Inflammatory macrophage (primary cell): ENCODE measurements around the gene IQGAP2.
"Not testable (repeated sequence)": the region's sequence is repeated elsewhere in the genome, so short reads cannot be mapped to it uniquely, and the experiment has no call there.

Experiments used
- DNase-seq, 2 donors: peaks; one replicate each; pipeline ENCODE4 v3.0.0-alpha.2; 2020 to 2022
- total RNA-seq, 18 experiments: gene quantifications; one replicate each; lab custom pipeline; 2026; ENCODE audit warnings: mixed read lengths in 6 of 18, inconsistent platforms in 2 of 18; lab: John Stamatoyannopoulos, UW

Gene IQGAP2, protein sequence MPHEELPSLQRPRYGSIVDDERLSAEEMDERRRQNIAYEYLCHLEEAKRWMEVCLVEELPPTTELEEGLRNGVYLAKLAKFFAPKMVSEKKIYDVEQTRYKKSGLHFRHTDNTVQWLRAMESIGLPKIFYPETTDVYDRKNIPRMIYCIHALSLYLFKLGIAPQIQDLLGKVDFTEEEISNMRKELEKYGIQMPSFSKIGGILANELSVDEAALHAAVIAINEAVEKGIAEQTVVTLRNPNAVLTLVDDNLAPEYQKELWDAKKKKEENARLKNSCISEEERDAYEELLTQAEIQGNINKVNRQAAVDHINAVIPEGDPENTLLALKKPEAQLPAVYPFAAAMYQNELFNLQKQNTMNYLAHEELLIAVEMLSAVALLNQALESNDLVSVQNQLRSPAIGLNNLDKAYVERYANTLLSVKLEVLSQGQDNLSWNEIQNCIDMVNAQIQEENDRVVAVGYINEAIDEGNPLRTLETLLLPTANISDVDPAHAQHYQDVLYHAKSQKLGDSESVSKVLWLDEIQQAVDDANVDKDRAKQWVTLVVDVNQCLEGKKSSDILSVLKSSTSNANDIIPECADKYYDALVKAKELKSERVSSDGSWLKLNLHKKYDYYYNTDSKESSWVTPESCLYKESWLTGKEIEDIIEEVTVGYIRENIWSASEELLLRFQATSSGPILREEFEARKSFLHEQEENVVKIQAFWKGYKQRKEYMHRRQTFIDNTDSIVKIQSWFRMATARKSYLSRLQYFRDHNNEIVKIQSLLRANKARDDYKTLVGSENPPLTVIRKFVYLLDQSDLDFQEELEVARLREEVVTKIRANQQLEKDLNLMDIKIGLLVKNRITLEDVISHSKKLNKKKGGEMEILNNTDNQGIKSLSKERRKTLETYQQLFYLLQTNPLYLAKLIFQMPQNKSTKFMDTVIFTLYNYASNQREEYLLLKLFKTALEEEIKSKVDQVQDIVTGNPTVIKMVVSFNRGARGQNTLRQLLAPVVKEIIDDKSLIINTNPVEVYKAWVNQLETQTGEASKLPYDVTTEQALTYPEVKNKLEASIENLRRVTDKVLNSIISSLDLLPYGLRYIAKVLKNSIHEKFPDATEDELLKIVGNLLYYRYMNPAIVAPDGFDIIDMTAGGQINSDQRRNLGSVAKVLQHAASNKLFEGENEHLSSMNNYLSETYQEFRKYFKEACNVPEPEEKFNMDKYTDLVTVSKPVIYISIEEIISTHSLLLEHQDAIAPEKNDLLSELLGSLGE (N-terminal part only)
- 163 to 351 (median 278) reads per million in 18 experiments for total RNA-seq

DNA sequence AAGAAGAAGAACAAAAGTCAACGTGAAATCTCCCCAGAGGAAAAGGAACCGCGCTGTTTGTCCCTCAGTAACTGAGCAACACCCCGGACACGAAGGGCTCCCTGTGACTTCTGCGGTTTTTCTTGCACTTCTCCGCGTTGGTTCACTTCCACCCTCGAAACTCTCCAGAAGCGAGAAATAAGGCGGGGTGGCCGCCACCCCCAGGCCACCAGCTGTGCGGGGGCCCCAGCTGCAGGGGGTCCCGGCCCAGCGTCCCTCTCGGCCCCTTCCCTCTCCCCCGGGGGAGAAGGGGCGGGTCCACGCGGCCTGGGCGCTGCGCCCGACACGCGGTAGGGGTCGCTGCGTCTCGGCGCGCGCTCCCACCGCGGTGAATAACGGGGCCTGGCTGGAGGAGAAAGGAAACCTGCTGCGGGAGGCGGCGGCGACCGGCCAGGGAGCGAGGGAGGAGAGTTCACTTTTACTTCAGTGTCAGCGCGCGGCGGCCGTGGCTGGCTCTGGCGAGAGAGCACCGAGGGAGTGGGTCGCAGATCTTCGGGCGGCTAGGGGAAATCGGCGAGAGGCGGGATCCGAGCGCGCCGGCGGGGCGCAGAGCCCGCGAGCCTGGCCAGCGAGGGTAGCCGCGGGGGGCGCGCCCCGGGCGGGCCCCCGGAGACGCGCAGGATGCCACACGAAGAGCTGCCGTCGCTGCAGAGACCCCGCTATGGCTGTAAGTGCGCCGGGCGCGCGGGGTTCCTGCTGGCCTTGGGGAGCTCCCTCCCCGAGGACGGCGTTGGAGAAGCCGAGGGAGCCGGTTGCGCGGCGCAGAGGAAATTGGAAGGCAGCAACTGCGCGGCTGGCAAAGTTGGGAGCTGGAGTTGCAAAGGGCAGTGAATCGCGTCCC lies at the start of gene IQGAP2:
Gene IQGAP2 (plus strand): TSS at position 400 of the 880 bp plus-strand sequence. CDS start 261 bp downstream, at position 661.
- DNase-seq, result peak; percentile 96

DNA sequence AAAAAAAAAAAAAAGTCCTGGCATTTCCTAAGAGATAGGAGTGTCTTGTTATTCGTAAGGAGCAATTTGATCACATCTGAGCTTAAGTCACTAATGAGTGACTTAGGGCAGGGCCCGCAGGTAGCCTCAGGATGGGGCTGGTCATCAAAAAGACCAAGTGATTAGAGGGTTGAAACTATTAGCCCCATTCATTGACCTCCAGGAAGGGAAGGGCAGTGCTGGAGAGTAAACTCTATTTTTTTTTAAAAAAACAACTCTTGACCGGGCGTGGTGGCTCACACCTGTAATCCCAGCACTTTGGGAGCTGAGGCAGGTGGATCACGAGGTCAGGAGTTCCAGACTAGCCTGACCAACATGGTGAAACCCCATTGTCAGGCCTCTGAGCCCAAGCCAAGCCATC lies 46.2 kb upstream of the IQGAP2 start:
- no peak for DNase-seq

DNA sequence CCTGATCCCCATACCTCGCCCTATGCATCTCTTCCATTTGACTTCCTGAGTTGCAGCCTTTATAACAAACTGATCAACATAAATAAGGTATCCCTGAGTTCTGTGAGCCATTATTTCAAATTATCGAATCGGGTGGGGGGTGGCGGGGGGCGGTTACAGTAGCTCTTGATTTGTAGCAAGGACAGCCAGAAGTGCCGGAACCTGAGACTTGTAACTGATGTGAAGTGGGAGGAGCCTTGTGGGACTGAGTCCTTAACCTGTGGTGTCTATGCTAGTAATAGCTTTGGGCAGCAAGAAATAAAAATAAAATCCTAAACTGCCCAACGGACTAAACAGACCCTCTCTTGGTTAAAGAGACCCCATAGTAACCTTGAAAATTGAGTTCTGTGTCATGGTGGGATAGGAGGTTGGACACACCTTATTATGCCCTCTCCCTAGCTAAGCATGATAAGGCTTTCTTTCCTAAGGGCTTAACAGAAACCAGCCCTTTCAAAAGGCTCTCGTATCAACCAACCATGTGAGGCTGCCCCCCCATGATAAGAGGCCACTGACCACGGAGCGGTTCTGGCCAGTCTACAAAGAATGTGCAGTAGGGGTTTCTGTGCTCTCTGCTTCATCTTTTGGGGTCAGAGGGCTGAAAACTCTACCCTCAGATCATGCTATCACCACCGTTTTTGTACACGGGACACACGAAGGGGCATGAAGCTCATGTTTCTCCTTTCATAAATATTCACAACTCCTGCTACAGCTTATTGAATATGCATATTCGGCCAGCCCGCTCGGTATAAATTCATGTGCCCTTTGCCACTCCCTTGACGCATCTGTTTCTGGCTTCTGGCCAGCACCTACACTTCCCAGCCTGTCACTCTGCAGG lies 39.5 kb upstream of the IQGAP2 start:
- DNase-seq, result peak; percentile 30 to 46

DNA sequence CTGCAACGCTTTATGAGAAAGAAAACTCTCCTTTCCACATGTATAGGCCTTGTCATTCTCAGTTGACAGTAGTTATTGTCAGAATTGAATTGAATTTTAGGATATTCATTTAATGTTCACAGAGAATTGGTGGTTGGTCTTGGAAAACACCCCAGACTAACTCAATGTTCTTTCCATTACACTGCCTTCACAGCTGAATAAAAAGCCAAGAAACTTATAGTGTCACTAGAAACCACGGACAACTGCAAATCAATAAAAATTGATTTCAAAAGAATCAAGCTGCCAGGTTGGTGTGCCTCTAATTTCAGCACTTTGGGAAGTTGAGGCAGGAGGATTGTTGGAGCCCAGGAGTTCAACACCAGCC lies 38.9 kb upstream of the IQGAP2 start:
- DNase-seq, result no peak

DNA sequence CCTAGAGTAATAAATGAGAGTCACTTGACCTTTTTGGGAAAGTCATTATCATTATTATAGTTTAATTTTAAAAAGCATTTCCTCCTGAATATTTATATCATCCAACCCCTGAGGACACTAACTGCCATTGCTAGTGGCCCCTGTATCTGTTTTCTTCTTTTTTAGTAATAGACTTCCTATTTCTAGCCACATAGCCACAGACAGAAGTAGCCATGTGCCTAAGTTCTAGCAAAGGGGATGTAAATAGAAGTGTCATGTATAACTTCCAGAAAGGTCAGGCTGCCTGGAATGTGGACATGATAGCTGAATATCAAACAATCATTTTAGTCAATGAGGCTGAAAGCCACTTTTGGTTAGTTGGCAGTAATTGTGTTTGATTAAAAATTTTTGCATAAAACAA lies 37.5 kb upstream of the IQGAP2 start:
- peak; percentile 55 to 58 for DNase-seq

DNA sequence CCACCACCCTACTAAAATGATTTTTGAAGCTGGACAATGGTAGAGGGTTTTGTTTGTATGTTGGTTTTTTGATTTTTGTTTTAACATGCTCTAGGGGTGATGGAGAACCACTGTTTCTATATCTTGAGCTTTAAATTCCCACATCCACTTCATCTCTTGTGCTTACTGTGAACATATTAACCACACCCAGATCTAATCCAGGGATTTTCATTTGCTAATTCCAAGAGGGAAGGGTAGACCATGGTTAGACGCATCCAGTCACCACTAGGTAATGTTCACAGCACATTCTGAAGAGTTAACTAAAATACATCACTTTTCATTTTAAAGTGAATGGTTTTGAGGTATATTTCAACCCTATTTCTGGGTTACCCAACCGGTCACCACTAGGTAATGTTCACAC lies 36.5 kb upstream of the IQGAP2 start:
- no peak for DNase-seq

DNA sequence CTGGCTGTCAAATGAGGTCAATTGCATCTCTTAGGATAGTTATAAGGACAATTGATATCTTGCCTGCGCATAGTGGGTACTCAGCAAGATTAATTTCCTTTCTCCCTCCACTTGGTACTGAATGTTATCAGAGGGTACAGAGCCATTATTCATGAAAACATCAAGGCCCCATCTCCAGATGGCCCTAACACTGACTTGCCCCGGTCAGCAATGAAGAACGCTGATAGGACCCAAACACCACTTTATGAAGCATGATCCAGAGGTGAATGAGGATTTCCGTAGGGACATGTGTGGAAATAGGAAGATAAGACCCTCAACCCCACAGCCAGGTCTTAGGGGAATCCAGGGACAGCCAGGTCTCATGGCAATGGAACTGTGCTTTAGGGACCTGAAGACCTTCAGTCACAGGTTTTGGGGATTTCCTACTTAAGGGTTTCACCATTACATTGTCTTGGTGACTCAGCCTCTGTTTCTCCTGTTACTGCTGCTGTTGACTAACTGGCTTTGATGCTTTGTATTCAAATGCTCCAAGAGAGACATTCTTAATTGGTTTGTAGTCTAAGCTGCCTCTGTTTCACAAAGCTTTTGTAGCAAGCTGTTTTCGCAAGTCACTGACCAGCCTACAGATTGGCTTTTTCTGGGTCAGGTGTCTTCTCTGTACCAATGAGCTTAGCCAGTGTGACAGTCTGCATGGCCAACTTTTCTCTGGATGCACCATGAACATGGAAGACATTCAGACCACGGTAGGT lies 35.3 kb upstream of the IQGAP2 start:
- peak; percentile 62 to 68 for DNase-seq

DNA sequence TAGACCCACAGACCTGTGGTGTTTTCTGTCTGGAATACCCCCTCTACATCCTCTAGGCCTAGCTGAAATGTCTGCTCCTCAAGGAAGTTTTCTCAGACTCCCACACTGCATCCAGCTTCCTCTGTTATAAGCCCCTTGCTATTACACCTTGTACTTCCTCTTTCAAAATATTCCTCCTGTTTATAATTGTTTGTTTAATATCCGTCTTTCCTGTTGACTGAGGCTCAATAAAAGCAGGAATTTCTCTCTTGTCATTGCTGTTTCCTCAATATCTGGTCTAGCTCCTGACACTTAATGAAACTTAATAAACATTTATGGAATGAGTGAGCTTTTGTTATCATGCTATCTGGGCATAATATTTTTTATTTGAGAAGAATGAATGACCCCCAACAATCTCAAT lies 34.1 kb upstream of the IQGAP2 start:
- no peak for DNase-seq

DNA sequence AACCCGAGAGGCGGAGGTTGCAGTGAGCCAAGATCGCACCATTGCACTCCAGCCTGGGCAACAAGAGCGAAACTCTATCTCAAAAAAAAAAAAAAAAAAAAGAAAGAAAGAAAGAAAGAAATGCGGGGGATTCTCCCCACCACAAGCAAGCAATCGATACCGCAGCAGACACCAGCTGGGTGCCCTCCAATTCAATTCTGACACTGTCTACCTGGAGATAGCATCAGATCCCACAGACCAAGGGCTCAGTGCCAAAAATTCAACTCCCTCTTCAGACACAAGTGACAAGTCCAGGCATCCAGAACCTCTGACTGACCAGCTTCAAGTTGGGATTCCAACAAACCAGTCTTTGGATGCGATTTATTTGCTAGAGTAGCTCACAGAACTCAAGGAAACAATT lies 33.4 kb upstream of the IQGAP2 start:
- not testable (repeated sequence) for DNase-seq

DNA sequence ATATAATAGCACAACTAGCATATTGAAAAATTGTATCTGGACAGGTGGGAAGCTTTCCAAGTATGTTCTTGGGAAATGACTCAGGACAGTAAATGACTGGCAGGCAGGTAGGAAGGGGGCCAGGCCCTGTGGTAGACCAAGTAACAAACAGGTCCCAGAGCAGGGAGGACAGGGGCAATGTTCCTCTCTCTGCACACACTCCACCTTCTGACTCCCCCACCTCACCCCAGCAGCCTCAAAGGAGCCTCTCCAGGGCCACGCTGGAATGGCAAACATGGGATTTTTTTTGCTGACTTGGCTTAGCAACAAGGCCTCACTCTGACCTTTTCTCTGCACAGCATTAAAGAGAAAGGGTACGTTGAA lies 31.1 kb upstream of the IQGAP2 start:
- DNase-seq, result no peak

DNA sequence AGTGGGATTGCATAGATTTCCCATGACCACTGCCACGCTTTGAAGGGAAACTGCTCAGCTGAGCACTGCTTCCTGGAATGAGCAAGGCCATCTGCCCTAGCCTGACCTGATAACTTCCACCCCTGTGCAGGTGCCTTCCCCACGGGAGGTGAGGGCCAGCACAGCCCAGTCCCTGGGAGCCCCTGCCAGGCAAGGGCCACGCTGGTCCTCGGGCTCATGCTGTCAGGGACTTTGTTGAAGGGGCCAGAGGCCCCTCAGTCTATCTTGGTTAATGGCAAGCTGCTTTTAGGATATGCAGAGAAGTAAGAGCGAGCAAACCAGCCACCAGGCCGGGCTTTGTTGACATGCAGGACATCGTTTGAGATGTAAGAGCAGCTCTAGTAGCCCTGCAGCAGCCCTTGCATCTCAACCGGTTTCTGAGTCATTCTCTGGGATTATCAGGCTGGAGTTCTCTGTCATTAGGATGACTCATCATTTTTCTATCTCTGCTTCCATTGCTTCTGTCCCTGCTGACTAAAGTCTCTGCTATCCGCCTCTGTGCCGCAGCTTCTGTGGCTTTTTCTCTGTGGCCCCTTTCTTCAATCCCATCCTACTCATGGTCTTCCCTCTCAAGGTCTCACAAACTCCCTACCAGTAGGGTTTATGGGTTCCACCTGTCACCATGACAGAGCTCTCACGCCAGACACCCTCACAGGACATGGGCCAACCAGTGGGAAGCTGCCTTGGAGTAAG lies 30.6 kb upstream of the IQGAP2 start:
- DNase-seq, result peak; percentile 34 to 53

DNA sequence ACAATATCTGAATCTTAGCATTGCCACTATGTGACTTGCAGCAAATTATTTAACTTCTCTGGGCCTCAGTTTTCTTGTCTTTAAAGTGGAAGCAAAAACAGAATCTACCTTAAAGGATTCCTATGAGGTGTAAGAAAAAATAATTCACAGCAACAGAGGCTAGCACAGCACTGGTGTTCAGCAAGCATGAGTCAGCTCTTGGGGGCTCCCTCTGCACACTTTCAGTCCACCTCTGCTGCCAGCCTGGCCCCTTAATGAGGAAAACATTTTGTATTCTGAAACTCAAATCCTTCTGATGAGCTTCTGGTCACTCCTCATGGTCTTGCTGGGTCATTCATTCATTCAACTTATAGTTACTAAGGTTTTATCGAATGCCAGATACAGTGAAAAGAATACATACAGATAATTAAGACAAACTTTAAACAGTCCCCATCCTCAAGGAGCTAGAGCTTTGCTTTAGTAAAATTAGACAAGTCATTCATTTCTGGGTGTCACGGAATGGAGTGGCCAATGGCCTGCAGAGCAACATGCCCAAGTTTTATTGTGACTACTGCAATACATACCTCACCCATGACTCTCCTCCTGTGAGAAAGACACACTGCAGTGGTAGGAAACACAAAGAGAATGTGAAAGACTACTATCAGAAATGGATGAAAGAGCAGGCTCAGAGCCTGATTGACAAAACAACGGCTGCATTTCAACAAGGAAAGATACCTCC lies 26.8 kb upstream of the IQGAP2 start:
- DNase-seq, result no peak

DNA sequence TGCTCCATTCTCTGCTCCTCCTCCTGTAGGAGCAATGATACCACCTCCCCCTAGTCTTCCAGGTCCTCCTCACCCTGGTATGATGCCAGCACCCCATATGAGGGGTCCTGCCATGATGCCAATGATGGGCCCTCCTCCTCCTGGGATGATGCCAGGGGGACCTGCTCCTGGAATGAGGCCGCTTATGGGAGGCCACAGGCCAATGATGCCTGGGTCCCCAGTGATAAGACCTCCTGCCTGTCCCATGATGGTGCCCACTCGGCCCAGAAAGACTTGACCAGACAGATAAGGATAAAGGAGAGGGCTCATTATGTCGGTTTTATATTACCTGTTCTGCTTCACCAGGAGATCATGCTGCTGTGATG lies 26.2 kb upstream of the IQGAP2 start:
- no peak for DNase-seq

DNA sequence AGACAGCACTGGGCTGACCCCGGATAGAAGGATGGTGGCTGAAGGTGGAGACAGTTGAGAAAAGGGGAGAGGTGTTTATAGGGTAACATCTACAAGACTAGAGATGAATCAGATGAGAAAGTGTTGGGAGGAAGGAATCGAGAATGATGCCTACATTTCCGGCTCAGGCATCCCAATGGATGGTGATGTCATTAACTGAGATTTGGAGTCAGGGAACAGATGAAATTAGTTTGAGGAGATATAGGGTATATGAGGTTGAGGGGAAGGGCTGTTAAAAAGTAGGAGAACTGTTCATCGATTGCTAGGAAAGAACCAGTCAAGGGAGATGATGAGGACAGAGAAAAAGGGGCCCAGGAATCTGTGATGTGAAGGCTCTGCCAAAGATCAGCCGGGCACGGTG lies 24.7 kb upstream of the IQGAP2 start:
- DNase-seq, result no peak

DNA sequence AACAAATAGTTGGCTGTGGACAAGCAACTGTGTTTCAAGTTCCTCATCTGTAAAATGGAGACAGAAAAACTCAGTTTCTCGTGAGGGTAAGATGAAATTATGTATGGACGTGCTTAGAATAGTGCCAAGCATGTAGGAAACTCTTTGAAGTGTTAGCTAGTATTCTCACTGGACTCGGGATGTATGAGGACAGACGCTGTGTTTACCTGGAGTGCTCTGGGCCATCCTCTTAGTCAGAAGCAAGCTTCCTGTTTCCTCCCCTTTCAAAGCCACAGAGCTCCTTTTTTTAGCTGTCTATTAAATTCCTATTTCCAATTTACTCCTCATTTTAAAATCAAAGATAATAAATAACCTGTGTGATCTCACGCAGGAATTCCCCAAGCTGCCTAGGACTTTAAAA lies 23.8 kb upstream of the IQGAP2 start:
- no peak for DNase-seq

DNA sequence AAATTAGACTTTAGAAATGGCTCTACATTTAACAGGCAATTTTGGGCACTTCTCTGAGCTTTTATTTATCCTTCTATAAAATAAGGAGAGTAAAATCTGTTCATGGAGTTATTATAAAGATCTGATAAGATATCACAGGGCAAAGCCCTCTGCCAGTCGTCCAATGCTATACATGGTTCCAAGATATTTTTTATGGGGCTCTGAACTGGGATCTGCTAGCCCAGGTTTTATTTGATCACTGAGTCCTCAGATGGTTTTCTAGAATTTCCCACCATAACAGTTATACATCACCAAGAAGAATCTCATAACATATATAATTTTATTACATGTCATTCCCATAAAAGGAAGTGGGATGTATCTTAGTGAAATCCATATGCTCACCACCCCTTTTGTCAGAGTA lies 23.2 kb upstream of the IQGAP2 start:
- no peak for DNase-seq

DNA sequence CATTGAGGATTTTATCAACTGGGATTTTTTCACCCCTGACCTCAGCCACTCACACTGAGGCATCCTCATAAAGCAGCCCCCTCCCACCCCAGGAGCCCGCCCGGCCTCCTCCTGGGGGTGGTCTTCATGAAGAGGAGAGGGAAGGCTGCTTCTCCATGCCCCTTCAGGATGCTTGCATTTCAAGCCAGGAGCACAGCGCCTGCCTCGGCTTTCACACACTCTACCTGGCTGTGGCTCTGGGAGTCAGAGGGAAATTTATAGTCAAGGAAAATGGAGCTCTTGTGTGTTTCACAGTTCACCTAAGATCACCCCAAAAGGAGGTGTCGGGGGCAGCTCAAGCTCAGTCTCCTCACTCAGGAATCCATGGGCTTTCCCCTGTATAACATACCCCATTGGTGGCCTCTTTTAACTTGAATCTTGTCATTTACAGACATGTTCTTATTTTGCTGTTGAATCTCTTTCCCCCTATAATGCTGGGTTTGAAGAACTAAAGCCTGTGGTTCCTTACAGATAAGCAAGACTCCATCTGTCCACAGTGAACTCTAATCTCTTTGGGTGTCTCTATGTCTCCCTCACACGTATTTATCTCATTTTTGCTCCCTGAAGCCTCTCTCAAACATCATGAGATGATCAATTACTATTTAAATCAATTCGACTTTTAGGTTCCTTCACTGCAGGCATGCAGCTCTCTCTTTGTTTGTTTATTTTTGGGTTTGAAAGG lies 22.6 kb upstream of the IQGAP2 start:
- DNase-seq, result no peak
